H9 (cell line): ENCODE measurements around the gene SLC24A4. TPM values are rescaled to one million over a fixed set of nuclear protein-coding genes. Genes with fewer than 3 reads are reported as not detected.

Source experiments
- DNase-seq: peaks from one replicate; pipeline ENCODE4 v3.0.0-alpha.2; 2017
- H2AFZ ChIP-seq: one replicate; pipeline ENCODE4 v1.6.1; 2013; ENCODE audit warnings: mild to moderate bottlenecking, low read length, control low read depth, moderate library complexity
- H2AK5ac ChIP-seq: 2 replicates; pipeline ENCODE4 v1.6.1; 2013; ENCODE audit warnings: low read length, control low read depth, mixed read lengths; ENCODE audit not compliant: insufficient read length
- H2BK120ac ChIP-seq: one replicate; pipeline ENCODE4 v1.6.1; 2013; ENCODE audit warnings: low read depth, mild to moderate bottlenecking, low read length, control low read depth, inconsistent platforms; ENCODE audit not compliant: poor library complexity, severe bottlenecking
- H2BK12ac ChIP-seq: 2 replicates; pipeline ENCODE4 v1.6.1; 2013; ENCODE audit warnings: low read length, control low read depth, mixed read lengths, low read depth; ENCODE audit not compliant: insufficient read length
- H2BK15ac ChIP-seq: 2 replicates; pipeline ENCODE4 v1.6.1; 2013; ENCODE audit warnings: low read depth, low read length, control low read depth
- H2BK20ac ChIP-seq: one replicate; pipeline ENCODE4 v1.6.1; 2013; ENCODE audit warnings: low read depth, mild to moderate bottlenecking, low read length, control low read depth, inconsistent platforms; ENCODE audit not compliant: poor library complexity, severe bottlenecking
- H2BK5ac ChIP-seq: 2 replicates; pipeline ENCODE4 v1.6.1; 2013; ENCODE audit warnings: low read length, control low read depth, mixed read lengths; ENCODE audit not compliant: insufficient read length
- H3K14ac ChIP-seq: 2 replicates; pipeline ENCODE4 v1.6.1; 2013; ENCODE audit warnings: low read length, control low read depth; ENCODE audit not compliant: insufficient read depth
- H3K18ac ChIP-seq: 2 replicates; pipeline ENCODE4 v1.6.1; 2013; ENCODE audit warnings: low read depth, mild to moderate bottlenecking, mixed read lengths, low read length, control low read depth; ENCODE audit not compliant: insufficient read length
- H3K23ac ChIP-seq: 2 replicates; pipeline ENCODE4 v1.6.1; 2013; ENCODE audit warnings: low read length, control low read depth, mixed read lengths, low read depth; ENCODE audit not compliant: insufficient read length
- H3K23me2 ChIP-seq: 2 replicates; pipeline ENCODE4 v1.6.1; 2013; ENCODE audit warnings: low read depth, mild to moderate bottlenecking, mixed read lengths, low read length, control low read depth; ENCODE audit not compliant: insufficient read length, poor library complexity, severe bottlenecking
- H3K27ac ChIP-seq: 2 replicates; pipeline ENCODE4 v1.5.1; 2013; ENCODE audit warnings: low read length, control low read depth, mixed read lengths, low read depth; ENCODE audit not compliant: insufficient read length
- H3K27me3 ChIP-seq: 2 replicates; pipeline ENCODE4 v1.6.1; 2013; ENCODE audit warnings: low read length, control low read depth, inconsistent platforms; ENCODE audit not compliant: insufficient read depth
- H3K4ac ChIP-seq: 2 replicates; pipeline ENCODE4 v1.6.1; 2013; ENCODE audit warnings: low read depth, mild to moderate bottlenecking, control low read depth, inconsistent platforms, low read length, moderate library complexity
- H3K4me1 ChIP-seq: 2 replicates; pipeline ENCODE4 v1.6.1; 2013; ENCODE audit warnings: low read length, control low read depth, inconsistent platforms; ENCODE audit not compliant: insufficient read depth
- H3K4me2 ChIP-seq: 2 replicates; pipeline ENCODE4 v1.6.1; 2013; ENCODE audit warnings: low read length, control low read depth, mixed read lengths; ENCODE audit not compliant: insufficient read length, insufficient read depth
- H3K56ac ChIP-seq: 2 replicates; pipeline ENCODE4 v1.6.1; 2013; ENCODE audit warnings: low read depth, mild to moderate bottlenecking, mixed read lengths, low read length, control low read depth; ENCODE audit not compliant: insufficient read length
- H3K79me1 ChIP-seq: 2 replicates; pipeline ENCODE4 v1.6.1; 2013; ENCODE audit warnings: low read depth, mild to moderate bottlenecking, moderate library complexity, low read length, control low read depth, inconsistent platforms; ENCODE audit not compliant: insufficient read depth, poor library complexity, severe bottlenecking
- H3K79me2 ChIP-seq: 2 replicates; pipeline ENCODE4 v1.6.1; 2013; ENCODE audit warnings: low read length, control low read depth, inconsistent platforms; ENCODE audit not compliant: insufficient read depth
- H3K9ac ChIP-seq: 2 replicates; pipeline ENCODE4 v1.6.1; 2013; ENCODE audit warnings: low read length, control low read depth, mixed read lengths; ENCODE audit not compliant: insufficient read length; ENCODE audit errors: extremely low read depth
- H3K9me3 ChIP-seq: one replicate; pipeline ENCODE4 v1.6.1; 2013; ENCODE audit warnings: low read depth, low read length, inconsistent platforms; ENCODE audit not compliant: control insufficient read depth
- H3T11ph ChIP-seq: one replicate; pipeline ENCODE4 v1.6.1; 2013; ENCODE audit warnings: mild to moderate bottlenecking, low read length, control low read depth, inconsistent platforms
- H4K20me1 ChIP-seq: one replicate; pipeline ENCODE4 v1.6.1; 2013; ENCODE audit not compliant: control insufficient read depth, insufficient read length, insufficient read depth
- H4K5ac ChIP-seq: 2 replicates; pipeline ENCODE4 v1.6.1; 2013; ENCODE audit warnings: low read depth, mild to moderate bottlenecking, mixed read lengths, low read length, control low read depth; ENCODE audit not compliant: insufficient read length
- H4K8ac ChIP-seq: replicated peaks from 2 replicates; pipeline ENCODE4 v1.6.1; 2013; ENCODE audit warnings: low read length, control low read depth, mixed read lengths, low read depth; ENCODE audit not compliant: insufficient read length
- H4K91ac ChIP-seq: 2 replicates; pipeline ENCODE4 v1.6.1; 2013; ENCODE audit warnings: low read depth, mild to moderate bottlenecking, moderate library complexity, mixed read lengths, low read length, control low read depth; ENCODE audit not compliant: insufficient read length
- H3K27ac Mint-ChIP-seq, 3 experiments: 2 replicates in 2 of 3; 3 replicates in 1 of 3; pipeline ENCODE4 v1.8.0; 2020 to 2021; ENCODE audit warnings: mixed read lengths in 3 of 3, mild to moderate bottlenecking in 1 of 3, moderate library complexity in 1 of 3
- H3K27me3 Mint-ChIP-seq: 2 replicates; pipeline ENCODE4 v1.8.0; 2021; ENCODE audit warnings: low read depth, mild to moderate bottlenecking, moderate library complexity, mixed read lengths
- H3K36me3 Mint-ChIP-seq, 3 experiments: 2 replicates in 2 of 3; 3 replicates in 1 of 3; pipeline ENCODE4 v1.8.0; 2020 to 2021; ENCODE audit warnings: low read depth in 3 of 3, mixed read lengths in 3 of 3; ENCODE audit not compliant: insufficient read depth in 1 of 3
- H3K4me1 Mint-ChIP-seq, 2 experiments: 2 replicates each; pipeline ENCODE4 v1.8.0; 2020; ENCODE audit warnings: mixed read lengths in 2 of 2
- H3K4me3 Mint-ChIP-seq, 2 experiments: 2 replicates in 1 of 2; 3 replicates in 1 of 2; pipeline ENCODE4 v1.8.0; 2020 to 2021; ENCODE audit warnings: mild to moderate bottlenecking in 2 of 2, mixed read lengths in 2 of 2, moderate library complexity in 1 of 2
- H3K9me3 Mint-ChIP-seq, 2 experiments: 2 replicates in 1 of 2; 3 replicates in 1 of 2; pipeline ENCODE4 v1.8.0; 2020; ENCODE audit warnings: mild to moderate bottlenecking in 2 of 2, mixed read lengths in 2 of 2, moderate library complexity in 1 of 2
- CTCF ChIP-seq: fragments of 200-600 bp; sonication (generic); conservative IDR thresholded peaks from 3 replicates; pipeline ENCODE4 v1.8.0; 2021; ENCODE audit warnings: antibody characterized with exemption, mild to moderate bottlenecking
- WGBS: extraction: QIAGEN DNeasy Blood & Tissue Kit; methylation state at CpG from one replicate; pipeline ENCODE4 v1.1.7; 2013; ENCODE audit warnings: missing lambda C conversion rate, low lambda C conversion rate, mixed read lengths; ENCODE audit not compliant: insufficient read length; ENCODE audit errors: extremely low coverage; 5-methylcytosine and 5-hydroxymethylcytosine counted together
- total RNA-seq: library from RNA; stranded (reverse); gene quantifications from 2 replicates; pipeline ENCODE4 v1.2.1, GENCODE V29; 2021

The SLC24A4 gene
- total RNA-seq, 1 experiment from 2014 or later: 0.24 TPM

GRCh38 chr14:92470215-92470614 lies 147.2 kb downstream of the SLC24A4 start:
- Histone ChIP-seq H4K91ac (no peak overlapping the region), H3K4me2 (no peak overlapping the region), H2AFZ (no peak overlapping the region), H4K5ac (no peak overlapping the region), H3K79me1 (no peaks in the 10 kb centered on the region), H3K27ac (no peak overlapping the region), H3K14ac (no peak overlapping the region), H2BK12ac (no peak overlapping the region), H3K27me3 (no peaks in the 10 kb centered on the region), H3K4ac (no peak overlapping the region), H3T11ph (no peak overlapping the region), H2BK5ac (no peak overlapping the region), H3K4me1 (peaks cover 11% of the 10 kb centered on the region), H3K56ac (no peak overlapping the region), H2BK15ac (no peak overlapping the region), H4K8ac (no peak overlapping the region), H2AK5ac (no peak overlapping the region), H3K9ac (no peak overlapping the region), H4K20me1 (no peaks in the 10 kb centered on the region), H3K9me3 (no peaks in the 10 kb centered on the region), H3K23ac (no peak overlapping the region), H3K79me2 (no peaks in the 10 kb centered on the region), H2BK20ac (no peak overlapping the region), H3K23me2 (no peaks in the 10 kb centered on the region), H2BK120ac (no peak overlapping the region), H3K18ac (no peak overlapping the region)
- TF ChIP-seq CTCF: no peak
- Mint-ChIP-seq H3K4me1 (peaks cover 39 to 43% of the 10 kb centered on the region in 2 experiments), H3K4me3 (no peak overlapping the region), H3K27ac (no peak overlapping the region), H3K9me3 (peaks cover 15 to 17% of the 10 kb centered on the region in 2 experiments), H3K36me3 (peaks cover 0 to 14% (median 0%) of the 10 kb centered on the region in 3 experiments; a peak in 4 of 7 replicates), H3K27me3 (peaks cover 6% of the 10 kb centered on the region)
- WGBS: no CpG with 5 or more reads among the region's 3 CpGs
- no peak for DNase-seq
